ENCODE data around the gene MAPKAP1.

- no peak for TF ChIP-seq CTCF (IDR thresholded peaks at IDR 0.05)
- TF ChIP-seq POLR2A (IDR thresholded peaks at IDR 0.05): no peak
- TF ChIP-seq POLR2AphosphoS5 (IDR thresholded peaks at IDR 0.05): no peak
- no peak for TF ChIP-seq EP300 (IDR thresholded peaks at IDR 0.05)
These were observed 47.1 kb downstream of the MAPKAP1 start for GRCh38 chr9:125659954-125660353.

Measured in gastroesophageal sphincter (tissue), 3 donors.